22Rv1 (cell line): ENCODE data around the gene PARP14.
"Not testable (repeated sequence)": the region's sequence is repeated elsewhere in the genome, so short reads cannot be mapped to it uniquely, and the experiment has no call there.

ENCODE experiments used
- ZFX ChIP-seq: fragments of 450-650 bp; IDR thresholded peaks from 2 replicates; pipeline ENCODE4 v1.6.1; 2017; ENCODE audit warnings: antibody characterized with exemption, borderline replicate concordance
- TF ChIP-seq, protein P1 (sequence below): fragments of 450-650 bp; IDR thresholded peaks from 2 replicates; pipeline ENCODE4 v1.5.1; 2017; ENCODE audit warnings: mild to moderate bottlenecking

DNA sequence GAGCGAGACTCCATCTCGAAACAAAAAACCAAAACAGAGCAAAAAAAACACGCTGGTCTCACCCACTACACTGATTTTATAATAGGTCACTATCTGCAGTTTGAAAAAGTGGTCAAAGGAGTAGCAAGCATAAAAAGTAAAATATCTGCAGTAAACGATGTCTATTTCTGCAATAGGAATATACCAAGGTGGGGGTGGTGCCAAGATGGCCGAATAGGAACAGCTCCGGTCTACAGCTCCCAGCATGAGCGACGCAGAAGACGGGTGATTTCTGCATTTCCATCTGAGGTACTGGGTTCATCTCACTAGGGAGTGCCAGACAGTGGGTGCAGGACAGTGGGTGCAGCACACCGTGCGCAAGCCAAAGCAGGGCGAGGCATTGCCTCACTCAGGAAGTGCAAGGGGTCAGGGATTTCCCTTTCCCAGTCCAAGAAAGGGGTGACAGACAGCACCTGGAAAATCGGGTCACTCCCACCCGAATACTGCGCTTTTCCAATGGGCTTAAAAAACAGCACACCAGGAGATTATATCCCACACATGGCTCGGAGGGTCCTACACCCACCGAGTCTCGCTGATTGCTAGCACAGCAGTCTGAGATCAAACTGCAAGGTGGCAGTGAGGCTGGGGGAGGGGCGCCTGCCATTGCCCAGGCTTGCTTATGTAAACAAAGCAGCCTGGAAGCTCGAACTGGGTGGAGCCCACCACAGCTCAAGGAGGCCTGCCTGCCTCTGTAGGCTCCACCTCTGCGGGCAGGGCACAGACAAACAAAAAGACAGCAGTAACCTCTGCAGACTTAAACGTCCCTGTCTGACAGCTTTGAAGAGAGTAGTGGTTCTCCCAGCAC lies 52.3 kb downstream of the PARP14 start:
- TF ChIP-seq, protein P1, sequence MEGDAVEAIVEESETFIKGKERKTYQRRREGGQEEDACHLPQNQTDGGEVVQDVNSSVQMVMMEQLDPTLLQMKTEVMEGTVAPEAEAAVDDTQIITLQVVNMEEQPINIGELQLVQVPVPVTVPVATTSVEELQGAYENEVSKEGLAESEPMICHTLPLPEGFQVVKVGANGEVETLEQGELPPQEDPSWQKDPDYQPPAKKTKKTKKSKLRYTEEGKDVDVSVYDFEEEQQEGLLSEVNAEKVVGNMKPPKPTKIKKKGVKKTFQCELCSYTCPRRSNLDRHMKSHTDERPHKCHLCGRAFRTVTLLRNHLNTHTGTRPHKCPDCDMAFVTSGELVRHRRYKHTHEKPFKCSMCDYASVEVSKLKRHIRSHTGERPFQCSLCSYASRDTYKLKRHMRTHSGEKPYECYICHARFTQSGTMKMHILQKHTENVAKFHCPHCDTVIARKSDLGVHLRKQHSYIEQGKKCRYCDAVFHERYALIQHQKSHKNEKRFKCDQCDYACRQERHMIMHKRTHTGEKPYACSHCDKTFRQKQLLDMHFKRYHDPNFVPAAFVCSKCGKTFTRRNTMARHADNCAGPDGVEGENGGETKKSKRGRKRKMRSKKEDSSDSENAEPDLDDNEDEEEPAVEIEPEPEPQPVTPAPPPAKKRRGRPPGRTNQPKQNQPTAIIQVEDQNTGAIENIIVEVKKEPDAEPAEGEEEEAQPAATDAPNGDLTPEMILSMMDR = not testable (repeated sequence)
- TF ChIP-seq ZFX = not testable (repeated sequence)
